ENCODE results near the gene OLIG2.

OLIG2 gene

GRCh38 chr21:33033094-33033951, 7.6 kb downstream of the OLIG2 start:
- DNase-seq (ENCODE audit: low spot score), result no peak

GRCh38 chr21:33033961-33034413, 8.3 kb downstream of the OLIG2 start:
- no peak for DNase-seq (ENCODE audit: low spot score)

- no peak for DNase-seq (ENCODE audit: low spot score)
These were observed 9.4 kb downstream of the OLIG2 start for GRCh38 chr21:33035147-33035546.

- DNase-seq (ENCODE audit: low spot score), result no peak
These were observed 10.9 kb downstream of the OLIG2 start for GRCh38 chr21:33036430-33037162.

GRCh38 chr21:33037501-33037900, 11.8 kb downstream of the OLIG2 start:
- DNase-seq (ENCODE audit: low spot score), result no peak

- DNase-seq (ENCODE audit: low spot score), result peak; percentile 95
These were observed 13.8 kb downstream of the OLIG2 start for GRCh38 chr21:33039536-33039935.

- no peak for DNase-seq (ENCODE audit: low spot score)
These were observed 14.5 kb downstream of the OLIG2 start for GRCh38 chr21:33040215-33040614.

- DNase-seq (ENCODE audit: low spot score), result no peak
These were observed 16.2 kb downstream of the OLIG2 start for GRCh38 chr21:33041981-33042380.

GRCh38 chr21:33042812-33043211, 17.1 kb downstream of the OLIG2 start:
- DNase-seq (ENCODE audit: low spot score), result no peak

- DNase-seq (ENCODE audit: low spot score), result no peak
These were observed 20.7 kb downstream of the OLIG2 start for GRCh38 chr21:33046455-33046854.

GRCh38 chr21:33047231-33047630, 21.5 kb downstream of the OLIG2 start:
- no peak for DNase-seq (ENCODE audit: low spot score)

GRCh38 chr21:33051925-33052324, 26.2 kb downstream of the OLIG2 start:
- peak; percentile 86 for DNase-seq (ENCODE audit: low spot score)

GRCh38 chr21:33053951-33054350, 28.2 kb downstream of the OLIG2 start:
- no peak for DNase-seq (ENCODE audit: low spot score)

GRCh38 chr21:33055991-33056390, 30.3 kb downstream of the OLIG2 start:
- no peak for DNase-seq (ENCODE audit: low spot score)

GRCh38 chr21:33057385-33057940, 31.7 kb downstream of the OLIG2 start:
- DNase-seq (ENCODE audit: low spot score), result no peak

- DNase-seq (ENCODE audit: low spot score), result peak; percentile 77
These were observed 32.8 kb downstream of the OLIG2 start for GRCh38 chr21:33058527-33058926.

- no peak for DNase-seq (ENCODE audit: low spot score)
These were observed 33.2 kb downstream of the OLIG2 start for GRCh38 chr21:33058957-33059356.

GRCh38 chr21:33059380-33059841, 33.7 kb downstream of the OLIG2 start:
- DNase-seq (ENCODE audit: low spot score), result peak; percentile 77

GRCh38 chr21:33061233-33061632, 35.5 kb downstream of the OLIG2 start:
- DNase-seq (ENCODE audit: low spot score), result no peak

GRCh38 chr21:33063375-33063883, 37.7 kb downstream of the OLIG2 start:
- no peak for DNase-seq (ENCODE audit: low spot score)

GRCh38 chr21:33063907-33064622, 38.3 kb downstream of the OLIG2 start:
- DNase-seq (ENCODE audit: low spot score), result peak; percentile 65
